Measurements from ENCODE around the gene MCTP1.

Gene MCTP1

GRCh38 chr5:94675965-94676618, 608.8 kb downstream of the MCTP1 start:
- no peaks in the 10 kb centered on the region for H3K9me2 ChIP-seq (replicated peaks; ENCODE audit: low read depth, low read length)
- no peak overlapping the region for H3K9ac ChIP-seq (ENCODE audit: low read depth, low read length, poor library complexity, severe bottlenecking)
- H2AFZ ChIP-seq (ENCODE audit: low read length), result no peak overlapping the region
- H3K79me2 ChIP-seq (ENCODE audit: insufficient read depth, low read length), result no peaks in the 10 kb centered on the region
- no peak for TF ChIP-seq CTCF (conservative IDR thresholded peaks at IDR 0.05; ENCODE audit: low read length)
- TF ChIP-seq EZH2phosphoT487 (IDR thresholded peaks at IDR 0.05; ENCODE audit: borderline replicate concordance), result no peak
- peaks cover 3% of the 10 kb centered on the region for H3K4me1 ChIP-seq (ENCODE audit: insufficient read depth, low read length, poor library complexity, severe bottlenecking)
- H4K20me1 ChIP-seq (ENCODE audit: insufficient read depth, low read length, poor library complexity, severe bottlenecking), result no peaks in the 10 kb centered on the region
- H3K4me2 ChIP-seq (ENCODE audit: low read depth, low read length, poor library complexity, severe bottlenecking), result no peak overlapping the region
- peaks cover 7% of the 10 kb centered on the region; the same call in 1 of the 2 replicates for H3K36me3 ChIP-seq (ENCODE audit: insufficient read depth, low read length)
- H3F3A ChIP-seq (ENCODE audit: low read depth), result no peaks in the 10 kb centered on the region
- H3K27me3 ChIP-seq (ENCODE audit: insufficient read depth, low read length, poor library complexity, severe bottlenecking), result no peaks in the 10 kb centered on the region
- no peak overlapping the region for H3K4me3 ChIP-seq (ENCODE audit: low read length, poor library complexity, severe bottlenecking)
- no peaks in the 10 kb centered on the region for H3K9me3 ChIP-seq (ENCODE audit: insufficient read depth, low read depth, low read length)

- H3K4me3 ChIP-seq (ENCODE audit: low read length, poor library complexity, severe bottlenecking), result no peak overlapping the region
- no peaks in the 10 kb centered on the region for H3K9me3 ChIP-seq (ENCODE audit: insufficient read depth, low read depth, low read length)
- H4K20me1 ChIP-seq (ENCODE audit: insufficient read depth, low read length, poor library complexity, severe bottlenecking), result no peaks in the 10 kb centered on the region
- no peaks in the 10 kb centered on the region for H3K27me3 ChIP-seq (ENCODE audit: insufficient read depth, low read length, poor library complexity, severe bottlenecking)
- no peaks in the 10 kb centered on the region for H3F3A ChIP-seq (ENCODE audit: low read depth)
- no peak overlapping the region for H3K4me2 ChIP-seq (ENCODE audit: low read depth, low read length, poor library complexity, severe bottlenecking)
- no peaks in the 10 kb centered on the region for H3K9me2 ChIP-seq (replicated peaks; ENCODE audit: low read depth, low read length)
- peaks cover 7% of the 10 kb centered on the region; the same call in 1 of the 2 replicates for H3K36me3 ChIP-seq (ENCODE audit: insufficient read depth, low read length)
- TF ChIP-seq EZH2phosphoT487 (IDR thresholded peaks at IDR 0.05; ENCODE audit: borderline replicate concordance) (no peak), CTCF (conservative IDR thresholded peaks at IDR 0.05; ENCODE audit: low read length) (no peak)
- H3K4me1 ChIP-seq (ENCODE audit: insufficient read depth, low read length, poor library complexity, severe bottlenecking), result peaks cover 3% of the 10 kb centered on the region
- no peak overlapping the region for H2AFZ ChIP-seq (ENCODE audit: low read length)
- no peaks in the 10 kb centered on the region for H3K79me2 ChIP-seq (ENCODE audit: insufficient read depth, low read length)
- no peak overlapping the region for H3K9ac ChIP-seq (ENCODE audit: low read depth, low read length, poor library complexity, severe bottlenecking)
Observed at GRCh38 chr5:94674490-94675382, 610.2 kb downstream of the MCTP1 start.

- H2AFZ ChIP-seq (ENCODE audit: low read length), result no peak overlapping the region
- no peaks in the 10 kb centered on the region for H3F3A ChIP-seq (ENCODE audit: low read depth)
- H3K27me3 ChIP-seq (ENCODE audit: insufficient read depth, low read length, poor library complexity, severe bottlenecking), result no peaks in the 10 kb centered on the region
- no peak overlapping the region for H3K4me2 ChIP-seq (ENCODE audit: low read depth, low read length, poor library complexity, severe bottlenecking)
- no peaks in the 10 kb centered on the region for H3K9me3 ChIP-seq (ENCODE audit: insufficient read depth, low read depth, low read length)
- no peak for TF ChIP-seq CTCF (conservative IDR thresholded peaks at IDR 0.05; ENCODE audit: low read length)
- no peak for TF ChIP-seq EZH2phosphoT487 (IDR thresholded peaks at IDR 0.05; ENCODE audit: borderline replicate concordance)
- peaks cover 7% of the 10 kb centered on the region; the same call in 1 of the 2 replicates for H3K36me3 ChIP-seq (ENCODE audit: insufficient read depth, low read length)
- H3K9me2 ChIP-seq (replicated peaks; ENCODE audit: low read depth, low read length), result no peaks in the 10 kb centered on the region
- no peak overlapping the region for H3K4me3 ChIP-seq (ENCODE audit: low read length, poor library complexity, severe bottlenecking)
- H3K79me2 ChIP-seq (ENCODE audit: insufficient read depth, low read length), result no peaks in the 10 kb centered on the region
- peaks cover 3% of the 10 kb centered on the region for H3K4me1 ChIP-seq (ENCODE audit: insufficient read depth, low read length, poor library complexity, severe bottlenecking)
- no peaks in the 10 kb centered on the region for H4K20me1 ChIP-seq (ENCODE audit: insufficient read depth, low read length, poor library complexity, severe bottlenecking)
- H3K9ac ChIP-seq (ENCODE audit: low read depth, low read length, poor library complexity, severe bottlenecking), result no peak overlapping the region
Observed at GRCh38 chr5:94672746-94673145, 612.1 kb downstream of the MCTP1 start.
